Nephron (organoid): ENCODE measurements around the gene COL4A6.
A peak's percentile ranks its signal among the peaks of the same experiment; 100 is the strongest.
"Not testable (repeated sequence)": the region's sequence is repeated elsewhere in the genome, so short reads cannot be mapped to it uniquely, and the experiment has no call there.

Source experiments
- H3K27ac Mint-ChIP-seq, 3 experiments: 2 replicates each; pipeline ENCODE4 v1.8.0; 2020; ENCODE audit warnings: mixed read lengths in 3 of 3, mild to moderate bottlenecking in 2 of 3, moderate library complexity in 1 of 3
- H3K27me3 Mint-ChIP-seq: 2 replicates; pipeline ENCODE4 v1.8.0; 2021; ENCODE audit warnings: low read depth, mild to moderate bottlenecking, moderate library complexity, mixed read lengths
- H3K36me3 Mint-ChIP-seq: 2 replicates; pipeline ENCODE4 v1.8.0; 2020; ENCODE audit warnings: low read depth, mixed read lengths
- H3K4me1 Mint-ChIP-seq: 2 replicates; pipeline ENCODE4 v1.8.0; 2020; ENCODE audit warnings: mixed read lengths
- H3K4me3 Mint-ChIP-seq, 3 experiments: 2 replicates each; pipeline ENCODE4 v1.8.0; 2020; ENCODE audit warnings: mild to moderate bottlenecking in 3 of 3, mixed read lengths in 3 of 3, moderate library complexity in 2 of 3
- H3K9me3 Mint-ChIP-seq: 2 replicates; pipeline ENCODE4 v1.8.0; 2020; ENCODE audit warnings: mixed read lengths
- TF ChIP-seq, protein P1 (sequence below), 3 experiments: fragments of 200-600 bp; sonication (generic); IDR thresholded peaks; one replicate each; pipeline ENCODE4 v1.5.0; 2021; ENCODE audit warnings: antibody characterized with exemption in 3 of 3; ENCODE audit not compliant: unreplicated experiment in 3 of 3

The COL4A6 gene

DNA sequence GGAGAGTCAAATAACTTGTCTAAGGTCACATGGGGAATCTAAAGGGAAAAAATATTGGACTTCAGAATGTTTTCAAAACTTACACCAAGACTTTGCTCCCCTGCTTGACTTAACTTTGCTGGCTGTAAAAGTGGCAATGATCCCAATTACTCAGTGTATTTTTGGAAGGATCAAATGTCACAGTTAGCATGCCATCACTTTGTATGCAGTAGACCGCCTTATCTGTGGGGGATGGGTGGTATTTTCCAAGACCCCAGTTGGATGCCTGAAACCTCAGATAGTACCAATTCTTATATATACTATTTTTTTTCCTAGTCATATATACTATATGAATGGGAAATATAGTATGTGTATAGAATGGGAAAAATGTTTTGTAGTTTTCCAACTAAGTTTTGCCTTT is 53.4 kb downstream of the COL4A6 start:
- Mint-ChIP-seq H3K36me3 (peaks cover 11% of the 10 kb centered on the region), H3K9me3 (peaks cover 36% of the 10 kb centered on the region), H3K4me1 (no peaks in the 10 kb centered on the region), H3K27ac (no peak overlapping the region), H3K27me3 (no peaks in the 10 kb centered on the region), H3K4me3 (no peak overlapping the region)
- TF ChIP-seq, protein P1, sequence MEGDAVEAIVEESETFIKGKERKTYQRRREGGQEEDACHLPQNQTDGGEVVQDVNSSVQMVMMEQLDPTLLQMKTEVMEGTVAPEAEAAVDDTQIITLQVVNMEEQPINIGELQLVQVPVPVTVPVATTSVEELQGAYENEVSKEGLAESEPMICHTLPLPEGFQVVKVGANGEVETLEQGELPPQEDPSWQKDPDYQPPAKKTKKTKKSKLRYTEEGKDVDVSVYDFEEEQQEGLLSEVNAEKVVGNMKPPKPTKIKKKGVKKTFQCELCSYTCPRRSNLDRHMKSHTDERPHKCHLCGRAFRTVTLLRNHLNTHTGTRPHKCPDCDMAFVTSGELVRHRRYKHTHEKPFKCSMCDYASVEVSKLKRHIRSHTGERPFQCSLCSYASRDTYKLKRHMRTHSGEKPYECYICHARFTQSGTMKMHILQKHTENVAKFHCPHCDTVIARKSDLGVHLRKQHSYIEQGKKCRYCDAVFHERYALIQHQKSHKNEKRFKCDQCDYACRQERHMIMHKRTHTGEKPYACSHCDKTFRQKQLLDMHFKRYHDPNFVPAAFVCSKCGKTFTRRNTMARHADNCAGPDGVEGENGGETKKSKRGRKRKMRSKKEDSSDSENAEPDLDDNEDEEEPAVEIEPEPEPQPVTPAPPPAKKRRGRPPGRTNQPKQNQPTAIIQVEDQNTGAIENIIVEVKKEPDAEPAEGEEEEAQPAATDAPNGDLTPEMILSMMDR (IDR thresholded peaks at IDR 0.05; ENCODE audit: unreplicated experiment in 3 of 3) = no peak

DNA sequence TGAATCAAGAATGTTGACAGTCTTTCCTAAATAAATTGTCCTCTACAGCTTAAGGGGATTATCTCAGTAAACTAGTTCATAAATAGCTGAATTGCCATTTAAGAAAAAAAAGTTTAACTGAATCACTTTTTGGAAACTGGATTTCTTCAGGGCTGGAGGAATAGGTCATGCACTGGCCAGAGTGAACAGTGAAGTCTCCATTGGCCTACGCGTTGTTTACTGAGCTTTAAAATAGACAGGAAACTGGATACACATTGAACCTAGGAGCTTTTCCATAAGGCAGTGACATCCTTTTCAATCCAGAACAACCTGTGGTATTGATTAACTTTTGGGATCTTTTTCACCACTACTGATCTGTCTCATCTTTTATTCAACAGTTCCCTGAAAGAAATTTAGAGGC is 58.0 kb downstream of the COL4A6 start:
- no peak overlapping the region for H3K4me3 Mint-ChIP-seq
- H3K27me3 Mint-ChIP-seq = no peaks in the 10 kb centered on the region
- no peaks in the 10 kb centered on the region for H3K4me1 Mint-ChIP-seq
- H3K9me3 Mint-ChIP-seq = peaks cover 3% of the 10 kb centered on the region
- no peak overlapping the region for H3K27ac Mint-ChIP-seq
- no peaks in the 10 kb centered on the region for H3K36me3 Mint-ChIP-seq
- TF ChIP-seq, protein P1 (IDR thresholded peaks at IDR 0.05; ENCODE audit: unreplicated experiment in 3 of 3) = no peak

DNA sequence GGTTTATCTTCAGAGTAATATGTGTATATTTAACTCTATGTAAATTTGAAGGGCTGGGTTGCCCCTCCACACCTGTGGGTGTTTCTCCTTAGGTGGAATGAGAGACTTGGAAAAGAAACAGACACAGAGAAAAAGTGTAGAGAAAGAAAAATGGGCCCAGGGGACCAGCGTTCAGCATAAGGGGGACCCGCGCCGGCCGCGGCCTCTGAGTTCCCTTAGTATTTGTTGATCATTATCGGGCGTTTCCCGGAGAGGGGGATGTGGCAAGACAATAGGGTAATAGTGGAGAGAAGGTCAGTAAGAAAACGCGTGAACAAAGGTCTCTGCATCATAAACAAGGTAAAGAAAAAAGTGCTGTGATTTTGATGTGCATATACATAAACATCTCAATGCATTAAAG is 61.4 kb downstream of the COL4A6 start:
- not testable (repeated sequence) for H3K27me3 Mint-ChIP-seq, H3K27ac Mint-ChIP-seq, H3K9me3 Mint-ChIP-seq, H3K36me3 Mint-ChIP-seq, H3K4me3 Mint-ChIP-seq, H3K4me1 Mint-ChIP-seq

DNA sequence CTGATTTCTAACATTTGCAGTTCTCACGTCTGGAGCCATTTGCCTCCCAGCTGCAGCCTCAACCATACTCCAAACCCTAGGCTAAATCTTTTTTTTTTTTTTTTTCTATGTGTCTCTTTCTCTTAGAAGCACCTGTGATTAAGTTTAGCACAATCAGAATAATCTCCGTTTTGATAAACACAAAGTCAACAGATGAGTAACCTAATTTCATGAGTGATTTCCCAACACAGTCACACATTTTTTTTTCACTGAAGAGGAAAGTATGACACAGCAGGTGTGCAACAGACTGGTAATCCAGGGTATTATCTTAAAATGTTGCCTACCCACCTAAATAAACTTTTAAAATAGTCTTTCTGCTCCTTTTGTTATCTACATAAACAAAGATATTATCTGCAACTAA is 62.6 kb downstream of the COL4A6 start:
- H3K9me3 Mint-ChIP-seq, H3K27ac Mint-ChIP-seq, H3K27me3 Mint-ChIP-seq, H3K4me1 Mint-ChIP-seq, H3K4me3 Mint-ChIP-seq, H3K36me3 Mint-ChIP-seq: not testable (repeated sequence)

DNA sequence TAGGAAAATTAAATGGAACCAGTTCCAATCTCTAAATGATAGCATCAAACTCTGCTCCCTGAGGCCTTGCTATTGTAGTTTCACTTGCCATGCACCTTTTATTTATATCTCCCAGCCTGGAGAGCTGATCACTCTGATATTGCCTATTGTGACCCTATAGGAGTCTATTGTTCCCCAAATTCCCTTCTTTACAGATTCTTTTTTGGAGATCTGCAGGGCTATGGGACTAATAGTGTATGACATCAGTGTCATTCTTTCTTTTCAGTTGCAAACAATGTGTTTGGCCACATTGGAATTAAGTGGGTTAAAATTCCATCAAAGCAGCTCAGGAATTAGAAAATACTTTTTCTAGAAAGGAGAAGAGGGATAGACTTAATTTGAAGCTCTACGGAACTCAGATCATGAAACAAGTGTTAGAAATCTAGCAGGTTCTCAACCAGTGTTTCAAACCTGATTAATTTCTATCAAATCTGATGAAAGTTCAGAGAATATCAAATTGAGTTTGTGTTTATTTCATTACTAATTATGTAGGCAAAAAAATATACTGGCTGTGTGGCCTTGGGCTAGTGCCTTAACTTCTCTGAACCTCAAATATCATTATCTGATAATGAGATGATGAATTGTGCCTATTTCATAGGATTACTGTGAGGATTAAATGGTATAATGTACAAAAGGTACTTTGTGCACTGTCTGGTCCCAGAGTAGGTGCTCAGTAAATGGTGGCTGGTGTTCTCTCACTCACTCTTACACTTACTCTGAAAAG is 71.4 kb downstream of the COL4A6 start:
- TF ChIP-seq, protein P1 (IDR thresholded peaks at IDR 0.05; ENCODE audit: unreplicated experiment in 3 of 3) = no peak
- Mint-ChIP-seq H3K4me3 (no peak overlapping the region), H3K27ac (no peak overlapping the region), H3K4me1 (peaks cover 10% of the 10 kb centered on the region), H3K9me3 (no peaks in the 10 kb centered on the region), H3K36me3 (no peaks in the 10 kb centered on the region), H3K27me3 (no peaks in the 10 kb centered on the region)

DNA sequence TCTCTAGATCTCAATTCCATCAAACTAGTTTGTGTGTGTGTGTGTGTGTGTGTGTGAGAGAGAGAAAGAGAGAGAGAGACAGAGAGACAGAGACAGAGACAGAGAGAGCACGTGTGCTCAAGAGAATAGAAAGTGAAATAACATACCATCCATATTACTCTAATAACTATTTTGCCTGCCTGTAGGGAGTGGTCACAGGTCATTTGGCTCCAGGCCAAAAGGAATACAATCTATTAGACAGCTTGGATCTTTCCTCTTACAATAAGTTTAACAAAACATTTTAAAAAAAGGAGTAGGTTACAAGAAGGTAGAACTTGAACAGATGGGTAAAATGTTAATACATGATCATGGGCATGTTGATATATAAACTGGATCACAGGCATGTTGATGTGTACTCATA is 76.2 kb downstream of the COL4A6 start:
- no peaks in the 10 kb centered on the region for H3K36me3 Mint-ChIP-seq
- TF ChIP-seq, protein P1 (IDR thresholded peaks at IDR 0.05; ENCODE audit: unreplicated experiment in 3 of 3) = no peak
- peak overlapping the region in 2 of 3 experiments; percentile 15 to 16 for H3K27ac Mint-ChIP-seq
- H3K9me3 Mint-ChIP-seq = no peaks in the 10 kb centered on the region
- H3K4me1 Mint-ChIP-seq = peaks cover 24% of the 10 kb centered on the region
- no peaks in the 10 kb centered on the region for H3K27me3 Mint-ChIP-seq
- H3K4me3 Mint-ChIP-seq = no peak overlapping the region

DNA sequence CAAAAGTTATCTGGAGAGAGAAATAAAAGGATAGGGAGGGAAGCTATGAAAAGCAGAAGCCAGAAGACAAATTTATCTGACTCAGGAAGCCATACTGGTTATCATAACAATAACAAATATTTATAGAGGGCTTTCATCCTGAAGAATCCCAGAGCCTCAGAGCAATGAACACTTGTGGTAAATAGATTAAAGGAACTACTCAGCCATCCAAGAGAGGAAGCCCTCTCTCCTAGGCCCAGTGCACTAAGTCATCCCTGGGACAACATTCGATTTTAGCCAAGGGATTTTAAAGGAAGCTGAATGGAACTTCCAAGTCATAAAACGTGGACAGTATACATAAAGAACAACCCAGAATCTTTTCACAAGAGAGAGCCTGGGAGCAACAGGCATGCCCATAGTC is 76.9 kb downstream of the COL4A6 start:
- TF ChIP-seq, protein P1 (IDR thresholded peaks at IDR 0.05; ENCODE audit: unreplicated experiment in 3 of 3) = no peak
- Mint-ChIP-seq H3K4me1 (peaks cover 28% of the 10 kb centered on the region), H3K27me3 (no peaks in the 10 kb centered on the region), H3K27ac (peak overlapping the region; percentile 15 to 33 (median 30)), H3K9me3 (no peaks in the 10 kb centered on the region), H3K4me3 (no peak overlapping the region), H3K36me3 (no peaks in the 10 kb centered on the region)
